GM18868 (cell line): ENCODE results near the gene CDC5L.
"Not testable (repeated sequence)": the region's sequence is repeated elsewhere in the genome, so short reads cannot be mapped to it uniquely, and the experiment has no call there.

Source experiments
- ATAC-seq: cut with Tn5 transposase; IDR thresholded peaks from one replicate; pipeline ENCODE4 v1.9.1; 2021; ENCODE audit warnings: mild to moderate bottlenecking, moderate library complexity; ENCODE audit not compliant: unreplicated experiment

CDC5L gene

GRCh38 chr6:44387346-44388134 is at the start of gene CDC5L:
Gene CDC5L (plus strand): TSS chr6:44387706. CDS start chr6:44387824, 118 bp downstream.
- peak; percentile 93 for ATAC-seq

- peak; percentile 64 for ATAC-seq
Observed at GRCh38 chr6:44338228-44339122, 49.0 kb upstream of the CDC5L start.

GRCh38 chr6:44339301-44339700 is 48.2 kb upstream of the CDC5L start:
- no peak for ATAC-seq

- ATAC-seq: no peak
Observed at GRCh38 chr6:44339763-44340625, 47.5 kb upstream of the CDC5L start.

GRCh38 chr6:44341095-44341890 is 46.2 kb upstream of the CDC5L start:
- no peak for ATAC-seq

GRCh38 chr6:44342052-44342451 is 45.5 kb upstream of the CDC5L start:
- no peak for ATAC-seq

GRCh38 chr6:44342489-44342888 is 45.0 kb upstream of the CDC5L start, which contains the start of gene SPATS1:
Gene SPATS1 (plus strand): TSS chr6:44342650. CDS start chr6:44343096, 446 bp downstream.
- ATAC-seq: no peak

GRCh38 chr6:44346818-44347217 is 40.7 kb upstream of the CDC5L start:
- ATAC-seq: not testable (repeated sequence)

- no peak for ATAC-seq
Observed at GRCh38 chr6:44349904-44350649, 37.4 kb upstream of the CDC5L start.

- ATAC-seq: not testable (repeated sequence)
Observed at GRCh38 chr6:44350650-44350994, 36.9 kb upstream of the CDC5L start.

- ATAC-seq: no peak
Observed at GRCh38 chr6:44352259-44352658, 35.2 kb upstream of the CDC5L start.

- ATAC-seq: no peak
Observed at GRCh38 chr6:44353336-44353735, 34.2 kb upstream of the CDC5L start.

GRCh38 chr6:44355640-44356039 is 31.9 kb upstream of the CDC5L start:
- ATAC-seq: no peak

- ATAC-seq: no peak
Observed at GRCh38 chr6:44356487-44356886, 31.0 kb upstream of the CDC5L start.

- no peak for ATAC-seq
Observed at GRCh38 chr6:44359973-44360372, 27.5 kb upstream of the CDC5L start.

GRCh38 chr6:44361947-44362346 is 25.6 kb upstream of the CDC5L start:
- no peak for ATAC-seq

- ATAC-seq: no peak
Observed at GRCh38 chr6:44363377-44363926, 24.1 kb upstream of the CDC5L start.

GRCh38 chr6:44366781-44367180 is 20.7 kb upstream of the CDC5L start:
- no peak for ATAC-seq

- ATAC-seq: no peak
Observed at GRCh38 chr6:44367681-44368080, 19.8 kb upstream of the CDC5L start.
